Naive B cell (primary cell): ENCODE results near the gene GPR171. TPM values are rescaled to one million over a fixed set of nuclear protein-coding genes. Genes with fewer than 3 reads are reported as not detected.
A peak's percentile ranks its signal among the peaks of the same experiment; 100 is the strongest.
"Not testable (repeated sequence)": the region's sequence is repeated elsewhere in the genome, so short reads cannot be mapped to it uniquely, and the experiment has no call there.

ENCODE experiments used
- ATAC-seq, 2 donors: fragments of 150-1000 bp; cut with Tn5 transposase; 2 replicates each; pipeline ENCODE4 v1.10.0; 2021; ENCODE audit warnings: low read depth in 2 of 2, mild to moderate bottlenecking in 2 of 2, moderate library complexity in 2 of 2
- DNase-seq: peaks from one replicate; pipeline ENCODE4 v3.0.0; 2022
- H3K27ac Mint-ChIP-seq, 6 donors: one replicate each; pipeline ENCODE4 v1.8.0; 2020 to 2022; ENCODE audit warnings: mild to moderate bottlenecking in 6 of 6, mixed read lengths in 6 of 6, moderate library complexity in 5 of 6, inconsistent platforms in 2 of 6
- H3K27me3 Mint-ChIP-seq, 3 donors: one replicate each; pipeline ENCODE4 v1.8.0; 2021 to 2022; ENCODE audit warnings: mixed read lengths in 3 of 3, mild to moderate bottlenecking in 1 of 3
- H3K36me3 Mint-ChIP-seq, 2 donors: one replicate each; pipeline ENCODE4 v1.8.0; 2020 to 2022; ENCODE audit warnings: mixed read lengths in 2 of 2, inconsistent platforms in 1 of 2, mild to moderate bottlenecking in 1 of 2
- H3K4me1 Mint-ChIP-seq, 3 donors: one replicate each; pipeline ENCODE4 v1.8.0; 2020 to 2022; ENCODE audit warnings: mixed read lengths in 3 of 3, inconsistent platforms in 1 of 3, mild to moderate bottlenecking in 1 of 3, moderate library complexity in 1 of 3
- H3K4me3 Mint-ChIP-seq, 8 donors: one replicate each; pipeline ENCODE4 v1.8.0; 2020 to 2022; ENCODE audit warnings: mild to moderate bottlenecking in 8 of 8, mixed read lengths in 8 of 8, moderate library complexity in 8 of 8, inconsistent platforms in 2 of 8
- H3K9me3 Mint-ChIP-seq, 7 donors: one replicate each; pipeline ENCODE4 v1.8.0; 2020 to 2022; ENCODE audit warnings: mixed read lengths in 7 of 7, mild to moderate bottlenecking in 5 of 7, inconsistent platforms in 2 of 7, moderate library complexity in 1 of 7
- polyA plus RNA-seq, 6 donors: library from polyadenylated mRNA; unstranded; fragments of 300-500 nt; fragmentation: Illumina TruSeq; gene quantifications; one replicate each; pipeline ENCODE4 v1.2.3, GENCODE V29; 2021; ENCODE audit warnings: low read depth in 6 of 6

Gene GPR171, protein sequence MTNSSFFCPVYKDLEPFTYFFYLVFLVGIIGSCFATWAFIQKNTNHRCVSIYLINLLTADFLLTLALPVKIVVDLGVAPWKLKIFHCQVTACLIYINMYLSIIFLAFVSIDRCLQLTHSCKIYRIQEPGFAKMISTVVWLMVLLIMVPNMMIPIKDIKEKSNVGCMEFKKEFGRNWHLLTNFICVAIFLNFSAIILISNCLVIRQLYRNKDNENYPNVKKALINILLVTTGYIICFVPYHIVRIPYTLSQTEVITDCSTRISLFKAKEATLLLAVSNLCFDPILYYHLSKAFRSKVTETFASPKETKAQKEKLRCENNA
- 1 to 10 TPM in 4 of 6 donors, under 1 TPM in 2; 0.62 to 4.7 (median 1.7) TPM for polyA plus RNA-seq

DNA sequence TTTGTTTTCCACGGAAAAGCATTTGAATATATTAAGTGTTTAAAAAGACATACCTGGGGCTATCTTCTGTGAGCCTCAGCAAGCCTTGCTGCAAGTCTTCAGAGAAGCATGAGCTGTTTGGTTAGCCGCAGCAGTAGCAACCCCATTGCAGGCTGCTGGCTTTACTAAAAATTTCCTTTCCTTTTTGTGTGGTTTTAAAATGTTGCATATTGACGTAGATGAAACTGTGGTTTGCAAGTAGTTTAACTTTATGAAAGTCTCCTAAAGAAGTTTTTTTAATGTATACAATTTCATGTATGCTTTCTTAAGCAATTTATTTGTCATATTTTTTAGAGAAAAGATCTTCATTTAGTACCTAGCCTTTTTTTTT, at the start of gene GPR171:
Gene GPR171 (minus strand): TSS at position 166 of the 370 bp plus-strand sequence. CDS start 3,830 bp downstream, outside the sequence.
- peaks cover 0 to 5% (median 0%) of the 10 kb centered on the region in 3 donors for H3K4me1 Mint-ChIP-seq
- peak within 1 kb of the TSS in 2 of 6 donors; percentile 43 to 59 for H3K27ac Mint-ChIP-seq
- H3K9me3 Mint-ChIP-seq, result no peaks in the 10 kb centered on the region
- peaks cover 0 to 5% of the 10 kb centered on the region in 2 donors for H3K36me3 Mint-ChIP-seq
- H3K27me3 Mint-ChIP-seq, result no peaks in the 10 kb centered on the region
- DNase-seq (no peak), ATAC-seq (no peak)
- no peak within 1 kb of the TSS for H3K4me3 Mint-ChIP-seq

DNA sequence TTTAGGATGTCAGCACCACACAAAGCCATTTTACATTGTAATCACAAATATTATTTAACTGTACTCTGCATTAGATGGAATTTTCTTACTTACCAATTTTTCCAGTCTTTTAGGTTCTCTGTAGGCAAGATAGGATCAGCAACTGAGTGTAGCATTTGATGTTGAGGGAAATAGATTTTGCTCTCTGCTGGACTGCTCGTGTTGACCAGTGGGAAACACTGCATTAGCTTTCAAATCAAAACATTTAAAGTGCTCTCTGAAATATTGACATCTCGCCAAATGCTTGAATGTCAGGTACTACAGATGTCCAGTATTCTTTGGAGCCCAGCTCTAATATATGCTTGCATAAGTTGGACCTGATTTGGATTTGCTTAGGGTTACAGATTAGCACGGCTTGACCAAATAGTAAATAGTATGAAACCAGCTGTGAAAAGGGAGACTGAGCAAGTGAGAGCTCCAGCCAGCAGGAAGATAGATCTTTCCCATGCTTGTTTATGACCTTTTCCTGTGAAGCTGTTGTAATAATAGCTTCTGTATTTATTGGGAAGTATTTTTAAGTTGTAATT, 45.8 kb upstream of the GPR171 start:
- Mint-ChIP-seq H3K27ac (peak overlapping the region in 5 of 6 donors; percentile 21 to 60 (median 43)), H3K9me3 (peaks cover 0 to 4% (median 0%) of the 10 kb centered on the region in 7 donors), H3K36me3 (peaks cover 12 to 23% of the 10 kb centered on the region in 2 donors), H3K27me3 (no peaks in the 10 kb centered on the region), H3K4me3 (no peak overlapping the region), H3K4me1 (peaks cover 24 to 38% (median 32%) of the 10 kb centered on the region in 3 donors)
- no peak for ATAC-seq
- no peak for DNase-seq

DNA sequence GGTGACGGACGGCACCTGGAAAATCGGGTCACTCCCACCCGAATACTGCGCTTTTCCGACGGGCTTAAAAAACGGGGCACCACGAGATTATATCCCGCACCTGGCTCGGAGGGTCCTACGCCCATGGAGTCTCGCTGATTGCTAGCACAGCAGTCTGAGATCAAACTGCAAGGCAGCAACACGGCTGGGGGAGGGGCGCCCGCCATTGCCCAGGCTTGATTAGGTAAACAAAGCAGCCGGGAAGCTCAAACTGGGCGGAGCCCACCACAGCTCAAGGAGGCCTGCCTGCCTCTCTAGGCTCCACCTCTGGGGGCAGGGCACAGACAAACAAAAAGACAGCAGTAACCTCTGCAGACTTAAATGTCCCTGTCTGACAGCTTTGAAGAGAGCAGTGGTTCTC, 39.0 kb upstream of the GPR171 start:
- not testable (repeated sequence) for ATAC-seq, H3K4me3 Mint-ChIP-seq, H3K27me3 Mint-ChIP-seq, H3K9me3 Mint-ChIP-seq, H3K36me3 Mint-ChIP-seq, DNase-seq
- peaks cover 5 to 14% (median 7%) of the 10 kb centered on the region in 3 donors for H3K4me1 Mint-ChIP-seq
- peak overlapping the region in 1 of 6 donors; percentile 93 for H3K27ac Mint-ChIP-seq

DNA sequence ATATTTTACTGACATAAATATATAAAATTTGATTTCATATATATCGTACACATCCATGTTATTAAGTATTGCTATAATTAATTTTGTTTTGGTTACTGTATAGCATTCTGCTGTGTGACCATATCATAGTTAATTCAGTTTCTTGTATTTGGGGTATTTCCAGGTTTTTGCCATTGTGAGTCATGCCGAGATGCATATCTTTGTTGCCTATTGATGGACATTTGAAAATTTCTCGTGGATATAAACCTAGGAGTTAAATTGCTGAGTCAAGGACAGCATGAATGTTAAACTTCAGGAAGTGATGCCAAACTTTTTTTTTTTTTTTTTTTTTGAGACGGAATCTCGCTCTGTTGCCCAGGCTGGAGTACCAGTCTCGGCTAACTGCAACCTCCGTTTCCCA, 33.7 kb upstream of the GPR171 start:
- Mint-ChIP-seq H3K27me3 (no peaks in the 10 kb centered on the region), H3K36me3 (peaks cover 8 to 9% of the 10 kb centered on the region in 2 donors), H3K4me1 (peaks cover 17 to 34% (median 33%) of the 10 kb centered on the region in 3 donors), H3K9me3 (peaks cover 0 to 3% (median 0%) of the 10 kb centered on the region in 7 donors), H3K4me3 (no peak overlapping the region), H3K27ac (peak overlapping the region in 2 of 6 donors; percentile 30 to 77)
- DNase-seq (no peak), ATAC-seq (no peak)

DNA sequence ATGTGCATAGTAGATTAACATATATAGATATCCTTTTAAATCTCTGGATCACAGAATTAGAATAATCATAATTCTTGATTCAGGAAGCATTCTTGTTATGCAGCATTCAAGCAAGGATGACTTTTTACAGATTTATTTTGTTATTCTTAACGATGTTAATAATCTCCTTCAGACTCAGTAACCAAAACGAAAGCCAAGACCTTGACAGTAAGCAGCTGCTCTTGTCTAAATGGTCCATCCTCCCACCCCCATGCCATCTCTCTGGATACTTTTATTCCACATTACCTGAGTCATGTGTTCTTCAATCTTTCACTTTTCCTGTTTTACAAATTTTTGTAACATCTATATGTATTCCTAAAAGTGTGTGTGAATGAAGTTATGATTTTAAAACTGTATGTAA, 33.3 kb upstream of the GPR171 start:
- Mint-ChIP-seq H3K4me3 (no peak overlapping the region), H3K4me1 (peaks cover 19 to 34% (median 34%) of the 10 kb centered on the region in 3 donors), H3K36me3 (peaks cover 6 to 8% of the 10 kb centered on the region in 2 donors), H3K27ac (peak overlapping the region in 1 of 6 donors; percentile 77), H3K9me3 (peaks cover 0 to 3% (median 0%) of the 10 kb centered on the region in 7 donors), H3K27me3 (no peaks in the 10 kb centered on the region)
- ATAC-seq (no peak), DNase-seq (no peak)

DNA sequence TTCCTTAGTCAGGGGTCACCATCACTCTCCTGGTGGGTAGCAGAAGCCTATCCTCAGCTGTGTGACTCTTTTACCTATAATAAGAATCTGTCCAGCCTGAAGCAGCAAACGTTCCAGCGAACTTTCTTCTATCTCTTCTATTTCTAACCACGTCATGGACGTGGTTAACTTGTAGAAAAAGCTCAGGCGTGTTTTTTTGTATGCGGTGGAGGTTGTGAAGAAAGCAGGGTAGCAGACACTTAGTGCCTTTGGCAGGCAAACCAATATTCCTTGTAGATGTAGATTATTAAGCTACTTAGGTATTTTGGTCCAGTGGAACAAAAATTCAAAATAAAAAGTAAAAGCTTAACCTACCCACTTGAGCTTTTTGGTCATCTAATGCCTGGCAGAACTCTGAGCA, 31.8 kb upstream of the GPR171 start:
- H3K4me3 Mint-ChIP-seq, result no peak overlapping the region
- DNase-seq (no peak), ATAC-seq (no peak)
- peaks cover 0 to 3% (median 0%) of the 10 kb centered on the region in 7 donors for H3K9me3 Mint-ChIP-seq
- peak overlapping the region; percentile 47 to 99 (median 51) for H3K27ac Mint-ChIP-seq
- peaks cover 5 to 8% of the 10 kb centered on the region in 2 donors for H3K36me3 Mint-ChIP-seq
- no peaks in the 10 kb centered on the region for H3K27me3 Mint-ChIP-seq
- H3K4me1 Mint-ChIP-seq, result peaks cover 29 to 45% (median 44%) of the 10 kb centered on the region in 3 donors

DNA sequence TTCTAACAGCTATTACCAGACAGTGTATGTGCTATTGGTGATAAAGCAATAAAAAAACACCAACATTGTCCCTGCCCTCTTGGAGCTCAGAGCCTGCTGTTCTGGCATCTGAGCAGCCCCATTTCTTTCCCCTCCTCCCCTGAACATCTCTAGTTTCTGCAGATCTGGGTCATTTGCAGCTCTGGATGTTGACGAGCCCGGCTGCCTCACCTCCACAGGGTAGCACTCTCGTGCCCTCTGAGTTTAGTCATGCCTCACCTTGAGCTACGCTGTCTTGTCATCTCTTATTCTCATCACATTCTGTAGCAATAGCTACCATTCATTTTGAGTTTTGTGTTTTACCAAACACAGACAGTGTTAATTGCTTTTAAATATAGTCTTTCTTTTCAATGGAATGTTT, 30.0 kb upstream of the GPR171 start:
- Mint-ChIP-seq H3K27ac (peak overlapping the region in 5 of 6 donors; percentile 45 to 99 (median 60)), H3K4me3 (peak overlapping the region in 1 of 8 donors; percentile 57), H3K36me3 (peaks cover 5 to 8% of the 10 kb centered on the region in 2 donors), H3K27me3 (no peaks in the 10 kb centered on the region), H3K9me3 (peaks cover 0 to 3% (median 0%) of the 10 kb centered on the region in 7 donors), H3K4me1 (peaks cover 38 to 60% (median 54%) of the 10 kb centered on the region in 3 donors)
- ATAC-seq (no peak), DNase-seq (no peak)

DNA sequence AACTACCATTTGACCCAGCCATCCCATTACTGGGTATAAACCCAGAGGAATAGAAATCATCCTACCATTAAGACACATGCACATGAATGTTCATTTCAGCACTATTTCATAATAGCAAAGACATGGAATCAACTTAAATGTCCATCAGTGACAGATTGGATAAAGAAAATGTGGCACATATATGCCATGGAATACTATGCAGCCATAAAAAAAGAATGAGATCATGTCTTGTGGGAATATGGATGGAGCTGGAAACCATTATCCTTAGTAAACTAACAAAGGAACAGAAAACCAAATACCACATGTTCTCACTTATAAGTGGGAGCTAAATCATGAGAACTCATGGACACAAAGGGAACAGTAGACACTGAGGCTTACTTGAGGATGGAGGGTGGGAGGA, 29.4 kb upstream of the GPR171 start:
- H3K4me3 Mint-ChIP-seq, result peak overlapping the region in 1 of 8 donors; percentile 3
- H3K27me3 Mint-ChIP-seq, DNase-seq, ATAC-seq, H3K9me3 Mint-ChIP-seq, H3K36me3 Mint-ChIP-seq: not testable (repeated sequence)
- H3K27ac Mint-ChIP-seq, result peak overlapping the region; percentile 55 to 99 (median 98)
- H3K4me1 Mint-ChIP-seq, result peaks cover 44 to 66% (median 60%) of the 10 kb centered on the region in 3 donors

DNA sequence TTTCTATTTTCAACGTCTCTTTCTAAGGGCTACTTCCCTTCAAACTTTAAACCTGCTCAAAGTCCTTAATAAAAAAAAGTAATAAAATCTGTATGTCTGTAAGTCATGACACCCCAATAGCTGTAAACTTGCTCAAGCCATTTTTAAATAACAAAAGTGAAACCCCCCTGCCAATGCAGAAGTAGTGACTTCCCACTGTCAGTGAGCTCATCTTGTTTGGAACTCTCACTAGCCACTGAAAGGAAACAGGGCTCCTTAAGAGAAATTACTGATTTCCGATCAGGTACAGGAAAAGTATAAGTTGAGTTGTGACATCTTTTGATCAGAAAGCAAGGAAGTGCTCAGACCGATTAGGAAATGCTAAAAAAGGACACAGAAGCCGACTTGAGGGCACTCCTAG, 27.6 kb upstream of the GPR171 start:
- Mint-ChIP-seq H3K27me3 (no peaks in the 10 kb centered on the region), H3K27ac (peak overlapping the region; percentile 87 to 99 (median 98)), H3K4me3 (peak overlapping the region; percentile 59 to 88 (median 79)), H3K4me1 (peaks cover 44 to 64% (median 58%) of the 10 kb centered on the region in 3 donors), H3K36me3 (peaks cover 5 to 8% of the 10 kb centered on the region in 2 donors), H3K9me3 (peaks cover 0 to 3% (median 0%) of the 10 kb centered on the region in 7 donors)
- DNase-seq (peak; percentile 72), ATAC-seq (peak; percentile 81 to 82)

DNA sequence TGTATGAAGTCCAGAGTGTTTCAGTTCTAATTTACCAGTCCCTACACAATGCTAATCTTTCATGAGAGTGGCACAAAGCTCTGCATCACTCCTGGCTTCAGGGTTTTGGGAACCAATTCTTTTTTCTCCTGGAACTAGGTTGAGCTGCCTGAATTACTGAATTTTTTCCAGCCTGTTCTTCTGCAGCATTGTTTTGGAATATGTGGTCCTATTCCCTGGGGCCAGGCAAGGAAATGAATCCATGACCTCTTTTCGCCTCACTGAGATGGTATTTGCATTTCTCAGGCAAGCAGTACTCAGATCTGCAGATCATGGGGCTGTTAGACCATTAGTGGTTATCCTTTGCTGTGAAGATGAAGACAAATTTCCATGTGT, 25.6 kb upstream of the GPR171 start:
- no peak for DNase-seq
- Mint-ChIP-seq H3K4me3 (peak overlapping the region in 5 of 8 donors; percentile 18 to 78 (median 60)), H3K4me1 (peaks cover 46 to 56% (median 48%) of the 10 kb centered on the region in 3 donors)

DNA sequence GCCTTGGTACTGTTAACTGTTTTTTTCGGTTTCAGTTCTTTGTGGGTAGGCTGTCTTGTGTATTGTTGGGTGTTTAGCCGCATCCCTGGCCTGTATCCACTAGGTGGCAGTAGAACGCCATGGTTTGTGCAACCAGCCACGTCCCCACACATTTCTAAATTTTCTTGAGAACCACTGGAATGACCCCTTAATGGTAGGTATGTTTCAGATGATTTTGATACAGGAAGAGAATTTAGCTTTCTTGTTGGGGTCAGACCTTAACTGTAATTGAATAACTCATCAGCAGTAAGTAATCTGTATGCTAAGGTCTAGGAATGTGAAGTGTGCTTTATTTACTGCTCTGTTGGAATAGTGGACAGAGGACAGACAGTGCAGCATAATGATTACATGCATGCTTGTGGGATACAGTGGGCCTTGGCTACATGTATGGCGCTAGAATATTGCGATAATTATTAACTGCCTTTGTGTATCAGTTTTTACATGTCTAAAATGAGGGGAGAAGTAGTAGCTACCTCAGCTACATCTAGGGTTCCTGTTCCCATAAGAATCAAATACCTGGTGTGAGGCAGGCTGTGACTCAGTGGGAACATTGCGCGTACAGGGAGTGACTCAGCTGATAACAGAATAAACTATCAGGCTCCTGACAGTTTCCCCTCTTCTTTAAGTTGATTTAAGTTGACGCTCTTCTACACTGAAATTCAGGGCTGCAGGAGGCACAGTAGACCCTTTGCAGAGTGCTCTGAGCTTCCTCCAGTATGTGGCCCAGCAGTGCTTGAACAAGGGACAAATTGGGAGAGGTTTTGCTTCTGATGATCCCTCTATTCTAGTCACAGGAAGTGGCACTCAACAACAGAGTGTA, 25.0 kb upstream of the GPR171 start:
- peaks cover 44 to 53% (median 44%) of the 10 kb centered on the region in 3 donors for H3K4me1 Mint-ChIP-seq
- no peaks in the 10 kb centered on the region for H3K27me3 Mint-ChIP-seq
- DNase-seq (peak; percentile 82), ATAC-seq (peak; percentile 75 to 76)
- peaks cover 0 to 2% (median 0%) of the 10 kb centered on the region in 7 donors for H3K9me3 Mint-ChIP-seq
- H3K27ac Mint-ChIP-seq, result peak overlapping the region; percentile 85 to 99 (median 90)
- no peaks in the 10 kb centered on the region for H3K36me3 Mint-ChIP-seq
- peak overlapping the region in 6 of 8 donors; percentile 28 to 70 (median 54) for H3K4me3 Mint-ChIP-seq

More for the DNA sequence above, 25.6 kb upstream of the GPR171 start:
- Mint-ChIP-seq H3K27ac (peak overlapping the region; percentile 84 to 99 (median 90)), H3K36me3 (peaks cover 2 to 4% of the 10 kb centered on the region in 2 donors), H3K9me3 (peaks cover 0 to 3% (median 0%) of the 10 kb centered on the region in 7 donors), H3K27me3 (no peaks in the 10 kb centered on the region)
- ATAC-seq, result no peak

DNA sequence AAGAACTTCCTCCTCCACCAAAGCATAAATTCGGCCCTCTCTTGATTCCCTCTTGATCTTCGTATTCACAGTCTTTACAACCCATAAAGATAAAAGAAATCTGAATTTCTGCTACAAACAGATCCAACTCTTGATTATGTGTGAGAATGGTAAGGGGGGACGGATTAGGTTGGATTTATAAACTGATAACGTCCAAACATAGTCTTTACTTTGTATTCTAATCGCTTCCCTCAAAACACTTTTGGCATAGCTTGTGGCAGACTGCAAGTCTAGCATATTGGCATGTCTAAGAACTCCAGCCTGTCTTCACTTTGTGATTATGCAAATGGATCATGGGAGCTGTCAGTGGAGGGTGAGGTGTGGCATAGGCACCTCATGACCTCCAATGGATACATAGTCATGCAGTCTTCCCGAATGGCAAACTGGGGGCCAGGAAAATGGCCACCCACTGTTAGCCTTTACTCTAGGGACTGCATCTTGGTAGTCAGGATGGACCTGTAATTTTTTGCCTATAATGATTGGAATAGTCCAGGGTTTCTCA, 24.3 kb upstream of the GPR171 start:
- H3K36me3 Mint-ChIP-seq, result peaks cover 6 to 7% of the 10 kb centered on the region in 2 donors
- DNase-seq (no peak), ATAC-seq (peak; percentile 2 to 8)
- H3K4me3 Mint-ChIP-seq, result peak overlapping the region in 3 of 8 donors; percentile 28 to 59 (median 59)
- peaks cover 41 to 52% (median 43%) of the 10 kb centered on the region in 3 donors for H3K4me1 Mint-ChIP-seq
- H3K27ac Mint-ChIP-seq, result peak overlapping the region; percentile 53 to 99 (median 90)
- peaks cover 0 to 2% (median under 1%) of the 10 kb centered on the region in 7 donors for H3K9me3 Mint-ChIP-seq
- no peaks in the 10 kb centered on the region for H3K27me3 Mint-ChIP-seq
